HepG2 (cell line): ENCODE data around the gene MCAM.

ENCODE experiments used
- CEBPG ChIP-seq: IDR thresholded peaks from 2 replicates; pipeline ENCODE4 v1.6.1; 2016
- TAF1 ChIP-seq: sonication (generic); formaldehyde crosslinking; IDR thresholded peaks from 2 replicates; pipeline ENCODE4 v1.4.0; 2020; ENCODE audit warnings: missing genetic modification reagents
- TOPORS ChIP-seq: sonication (generic); formaldehyde crosslinking; IDR thresholded peaks from 2 replicates; pipeline ENCODE4 v1.8.0; 2023; ENCODE audit warnings: mild to moderate bottlenecking, missing genetic modification reagents
- TP53 ChIP-seq: sonication (generic); formaldehyde crosslinking; conservative IDR thresholded peaks from 2 replicates; pipeline ENCODE4 v1.4.0; 2020; ENCODE audit warnings: missing genetic modification reagents
- ZBTB49 ChIP-seq: sonication (generic); formaldehyde crosslinking; IDR thresholded peaks from 2 replicates; pipeline ENCODE4 v1.4.0; 2020; ENCODE audit warnings: missing genetic modification reagents, borderline replicate concordance
- ZKSCAN8 ChIP-seq: IDR thresholded peaks from 2 replicates; pipeline ENCODE4 v1.6.1; 2016; ENCODE audit warnings: borderline replicate concordance, missing genetic modification reagents, missing compliant biosample characterization
- ZNF720 ChIP-seq: sonication (generic); formaldehyde crosslinking; IDR thresholded peaks from 2 replicates; pipeline ENCODE4 v1.4.0; 2020; ENCODE audit warnings: missing genetic modification reagents

GRCh38 chr11:119307219-119307618 lies 9.7 kb downstream of the MCAM start:
- TF ChIP-seq CEBPG = no peak
- no peak for TF ChIP-seq TP53 (CRISPR knock-in tag)
- TF ChIP-seq ZBTB49 (CRISPR knock-in tag) = no peak
- no peak for TF ChIP-seq ZNF720
- no peak for TF ChIP-seq TAF1 (CRISPR knock-in tag)
- no peak for TF ChIP-seq ZKSCAN8 (CRISPR knock-in tag)
- no peak for TF ChIP-seq TOPORS (CRISPR knock-in tag)
